ENCODE data around the gene SNX5.

SNX5 gene

DNA sequence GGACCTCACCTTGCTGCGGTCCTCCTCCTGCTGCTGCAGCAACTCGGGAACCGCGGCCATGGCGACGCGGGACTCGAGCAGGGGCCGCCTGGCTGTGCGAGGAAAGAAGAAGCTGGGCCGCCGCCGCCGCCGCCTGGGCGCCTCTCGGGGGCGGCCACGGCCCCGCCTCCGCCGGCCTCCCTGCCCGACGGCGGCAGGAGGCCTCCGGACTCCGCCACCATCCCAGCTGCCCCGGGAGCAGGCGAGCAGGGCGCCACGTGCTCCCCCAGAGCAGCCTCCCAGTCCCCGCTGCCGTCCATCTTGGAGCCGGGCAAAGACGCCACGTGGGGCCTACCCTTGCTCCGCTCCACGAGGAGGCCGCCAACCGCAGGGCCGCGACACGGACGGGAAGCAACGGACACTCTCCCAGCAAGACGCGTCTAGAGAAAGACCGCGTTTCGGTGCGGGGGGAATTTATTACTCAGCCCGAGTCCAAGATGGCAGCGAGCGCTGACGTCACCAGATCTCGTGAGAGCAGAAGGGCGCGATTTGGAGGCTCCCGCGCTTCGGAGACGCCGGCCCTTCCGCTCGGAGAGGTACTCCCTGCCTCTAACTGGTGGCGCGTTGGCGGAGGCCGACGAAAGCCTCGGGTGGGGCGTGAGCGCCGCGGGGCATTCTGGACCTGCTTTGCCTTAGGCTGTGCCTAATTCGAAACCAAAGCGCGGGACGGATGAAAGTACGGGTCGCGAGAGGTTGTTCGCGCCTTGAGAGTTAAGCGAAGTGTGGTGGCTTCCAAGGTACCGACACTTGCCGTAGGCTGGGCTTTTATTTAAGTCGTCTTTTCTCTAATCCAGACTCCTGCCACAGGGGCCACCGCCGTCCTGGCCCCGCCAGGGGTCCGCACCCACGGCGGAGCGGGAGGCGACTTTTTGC lies at the start of gene SNX5, which contains the start of gene MGME1:
Gene SNX5 (minus strand): TSS at position 429 of the 912 bp plus-strand sequence. CDS start 369 bp downstream, at position 60.
Gene MGME1 (plus strand): TSS at position 653 of the 912 bp plus-strand sequence. CDS start 842 bp downstream, outside the sequence.
- DNase-seq (ENCODE audit: low read depth, low spot score) = peak; percentile 98

DNA sequence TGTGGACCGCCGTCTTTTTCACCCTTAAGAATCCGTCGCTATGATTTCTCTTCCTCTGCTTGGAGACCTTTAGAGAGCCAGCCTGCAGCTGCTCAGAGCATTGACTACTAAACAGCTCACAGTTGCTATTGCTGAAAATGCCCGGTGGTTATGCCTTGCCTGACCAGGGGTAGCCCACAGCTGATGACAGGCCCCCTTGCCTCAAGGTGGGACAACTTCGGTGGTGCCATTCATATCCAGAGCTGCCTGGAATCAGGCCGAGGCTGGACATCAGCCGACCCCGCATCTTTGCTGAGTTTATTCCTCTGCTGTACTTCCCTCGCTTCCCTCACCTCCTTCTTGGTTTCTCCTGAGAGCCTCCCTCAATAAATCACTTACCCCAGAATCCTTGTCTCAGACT lies 49.5 kb upstream of the SNX5 start:
- no peak for DNase-seq (ENCODE audit: low read depth, low spot score)

DNA sequence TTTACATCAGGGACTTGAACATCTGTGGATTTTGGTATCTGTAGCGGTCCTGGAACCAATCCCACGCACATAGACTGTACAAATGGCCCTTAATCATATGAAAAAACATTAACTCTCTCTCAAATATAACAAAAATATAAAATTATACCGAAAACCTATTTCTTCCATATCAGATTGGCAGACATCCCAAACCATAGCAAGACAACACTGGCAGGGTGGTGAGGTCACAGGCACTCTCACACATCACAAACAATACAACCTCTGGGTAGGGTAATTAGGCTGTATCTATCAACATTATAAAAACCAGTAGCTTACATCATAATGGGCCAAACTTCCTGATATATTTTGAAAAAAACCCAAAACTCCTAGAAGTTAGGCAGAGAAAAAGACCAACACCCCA lies 48.2 kb upstream of the SNX5 start:
- DNase-seq (ENCODE audit: low read depth, low spot score) = no peak

DNA sequence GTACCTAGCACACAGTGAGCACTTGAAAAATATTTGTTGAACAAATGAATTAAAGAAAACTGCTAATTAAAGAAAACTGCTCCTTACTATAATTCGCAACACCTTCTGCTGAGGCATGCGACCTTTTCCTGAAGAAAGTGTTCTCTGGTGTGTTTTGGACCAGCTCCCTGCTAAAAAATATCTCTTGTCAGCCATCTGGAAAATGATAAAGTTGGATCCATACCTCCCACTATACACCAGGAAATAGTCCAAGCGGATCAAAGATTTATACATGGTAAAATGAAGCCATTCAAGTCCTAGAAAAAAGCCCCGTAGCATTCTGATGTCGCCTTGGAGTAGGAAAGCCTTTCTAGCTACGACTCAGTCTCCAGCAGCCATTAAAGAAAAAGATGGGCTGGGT lies 45.8 kb upstream of the SNX5 start:
- no peak for DNase-seq (ENCODE audit: low read depth, low spot score)

DNA sequence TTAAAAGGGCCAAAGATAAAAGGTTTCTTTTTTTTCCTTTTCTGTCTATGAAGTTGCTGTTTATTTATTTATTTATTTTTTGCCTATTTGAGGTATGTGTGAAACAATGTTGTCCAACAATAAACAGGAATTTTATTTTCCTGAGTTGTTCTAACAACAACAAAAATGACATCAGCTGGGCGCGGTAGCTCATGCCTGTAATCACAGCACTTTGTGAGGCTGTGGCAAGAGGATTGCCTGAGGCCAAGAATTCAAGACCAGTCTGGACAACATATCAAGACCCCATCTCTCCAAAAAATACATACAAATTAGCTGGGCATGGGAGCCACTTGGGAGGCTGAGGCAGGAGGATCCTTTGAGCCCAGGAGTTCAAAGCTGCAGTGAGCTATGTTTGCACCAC lies 44.3 kb upstream of the SNX5 start:
- no peak for DNase-seq (ENCODE audit: low read depth, low spot score)

DNA sequence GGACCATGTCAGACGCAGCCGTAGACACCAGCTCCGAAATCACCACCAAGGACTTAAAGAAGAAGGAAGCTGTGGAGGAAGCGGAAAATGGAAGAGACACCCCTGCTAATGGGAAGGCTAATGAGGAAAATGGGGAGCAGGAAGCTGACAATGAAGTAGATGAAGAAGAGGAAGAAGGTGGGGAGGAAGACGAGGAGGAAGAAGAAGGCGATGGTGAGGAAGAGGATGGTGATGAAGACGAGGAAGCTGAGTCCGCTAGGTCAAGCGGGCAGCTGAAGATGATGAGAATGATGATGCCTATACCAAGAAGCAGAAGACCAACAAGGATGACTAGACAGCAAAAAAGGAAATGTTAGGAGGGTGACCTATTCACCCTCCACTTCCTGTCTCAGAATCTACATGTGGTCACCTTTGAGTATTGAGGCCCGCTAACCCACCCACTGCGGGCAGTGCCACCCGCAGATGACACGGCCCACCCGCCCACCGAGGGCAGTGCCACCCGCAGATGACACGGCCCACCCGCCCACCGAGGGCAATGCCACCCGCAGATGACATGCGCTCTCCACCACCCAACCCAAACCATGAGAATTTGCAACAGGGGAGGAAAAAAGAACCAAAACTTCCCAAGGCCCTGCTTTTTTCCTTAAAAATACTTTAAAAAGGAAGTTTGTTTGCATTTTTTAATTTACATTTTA lies 43.5 kb upstream of the SNX5 start:
- no peak for DNase-seq (ENCODE audit: low read depth, low spot score)

DNA sequence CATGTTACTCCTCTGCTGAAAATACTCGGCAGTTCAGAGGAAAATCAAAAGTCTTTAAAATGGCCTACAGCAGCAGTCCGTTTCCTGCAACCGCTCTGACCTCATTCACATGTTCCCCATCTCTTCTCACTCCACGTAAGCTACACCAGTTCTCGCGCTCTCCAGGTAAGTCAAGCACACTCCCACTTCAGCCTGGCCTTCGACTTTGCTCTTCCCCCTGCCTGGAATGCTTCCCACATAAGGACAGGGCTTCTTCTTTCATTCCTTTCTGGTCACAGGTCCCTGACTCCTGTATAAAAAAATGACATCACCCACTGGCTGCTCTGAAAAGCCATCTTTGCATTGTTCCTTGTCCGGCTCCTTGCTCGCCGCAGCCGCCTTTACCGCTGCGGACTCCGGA lies 42.9 kb upstream of the SNX5 start:
- no peak for DNase-seq (ENCODE audit: low read depth, low spot score)

DNA sequence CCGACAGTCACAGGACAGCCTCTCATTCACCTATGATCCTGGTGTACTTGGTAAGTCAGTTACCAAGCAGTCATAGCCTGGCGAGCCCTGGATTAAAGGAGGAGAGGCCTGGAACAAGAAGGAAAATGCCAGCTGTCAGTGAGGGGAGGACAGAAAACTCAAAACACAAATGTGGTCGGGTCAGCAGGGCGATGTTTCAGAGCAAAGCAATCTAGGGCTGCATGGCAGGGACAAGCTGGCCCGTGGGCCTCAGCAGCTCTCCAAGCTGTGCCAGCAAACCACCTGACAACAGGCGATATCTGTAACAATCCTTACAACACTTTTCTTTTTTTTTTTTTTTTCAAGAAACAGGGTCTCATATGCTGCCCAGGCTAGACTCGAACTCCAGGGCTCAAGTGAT lies 40.5 kb upstream of the SNX5 start:
- DNase-seq (ENCODE audit: low read depth, low spot score) = no peak

DNA sequence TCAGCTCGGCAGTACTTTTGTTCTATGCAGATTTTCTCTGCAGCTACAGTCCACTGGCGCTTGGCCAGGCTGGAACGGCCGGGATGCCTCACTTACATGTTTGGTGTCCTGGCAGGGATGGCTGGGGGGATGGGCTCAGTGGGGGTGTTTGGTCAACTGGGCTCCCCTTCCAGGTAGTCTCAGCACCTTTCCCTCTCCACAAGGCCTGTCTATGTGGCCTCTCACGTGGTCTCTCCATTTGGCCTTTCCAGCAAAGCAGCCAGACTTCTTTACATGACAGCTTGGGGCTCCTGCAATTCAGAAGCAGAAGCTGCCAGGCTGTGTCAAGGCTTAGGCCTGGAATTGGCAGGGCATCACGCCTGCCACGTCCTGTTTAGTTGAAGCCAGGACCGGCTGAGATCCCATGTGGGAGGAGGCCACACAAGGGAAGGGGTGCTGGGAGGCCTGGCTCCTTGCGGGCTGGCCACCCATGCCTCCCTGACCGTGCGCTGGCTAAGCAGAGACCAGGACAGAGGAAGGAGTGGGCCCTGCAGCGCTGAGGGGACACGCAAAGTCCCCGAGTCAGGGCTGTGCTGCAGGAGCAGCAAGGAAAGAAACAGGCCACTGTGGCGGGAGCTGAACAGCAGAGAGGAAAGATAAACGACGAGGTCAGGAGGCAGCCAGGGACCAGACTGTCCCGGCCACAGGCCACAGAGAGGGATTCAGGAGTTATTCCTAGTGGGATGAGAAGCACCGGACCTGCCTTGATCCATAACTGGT lies 39.1 kb upstream of the SNX5 start:
- no peak for DNase-seq (ENCODE audit: low read depth, low spot score)

DNA sequence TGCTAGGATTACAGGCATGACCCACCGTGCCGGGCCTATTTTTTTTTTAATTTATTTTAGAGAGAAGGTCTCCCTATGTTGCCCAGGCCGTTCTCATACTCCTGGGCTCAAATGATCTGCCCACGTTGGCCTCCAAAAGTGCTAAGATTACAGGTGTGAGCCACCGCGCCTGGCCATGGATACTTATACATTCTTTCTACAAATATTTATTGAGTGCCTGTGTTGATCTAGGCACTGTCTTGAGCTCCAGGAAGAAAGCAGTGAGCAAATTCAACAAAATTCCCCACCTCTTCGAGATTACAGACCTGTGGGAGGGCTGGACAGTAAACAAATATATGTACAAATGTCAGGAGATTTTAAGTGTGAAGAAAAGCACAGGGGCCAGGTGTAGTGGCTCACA lies 38.1 kb upstream of the SNX5 start:
- DNase-seq (ENCODE audit: low read depth, low spot score) = no peak

DNA sequence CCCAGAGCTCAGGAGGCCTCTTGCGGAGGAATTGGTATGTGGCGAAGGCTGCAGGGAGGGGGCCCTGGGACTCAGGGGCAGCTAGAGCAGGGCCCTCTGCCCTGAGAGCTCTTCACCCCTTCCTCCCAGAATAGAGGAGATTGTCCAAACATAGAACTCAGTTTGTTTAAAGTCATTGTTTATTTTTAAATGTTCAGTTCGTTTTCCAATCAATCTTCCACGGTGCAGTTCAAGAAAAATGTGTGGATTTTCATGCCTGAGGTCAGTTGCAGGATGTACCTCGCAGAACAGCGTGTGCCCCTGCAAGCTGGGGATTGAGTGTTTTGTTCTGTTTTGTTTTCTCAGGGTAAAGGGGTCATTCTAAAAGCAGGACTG lies 37.4 kb upstream of the SNX5 start:
- peak; percentile 31 for DNase-seq (ENCODE audit: low read depth, low spot score)

DNA sequence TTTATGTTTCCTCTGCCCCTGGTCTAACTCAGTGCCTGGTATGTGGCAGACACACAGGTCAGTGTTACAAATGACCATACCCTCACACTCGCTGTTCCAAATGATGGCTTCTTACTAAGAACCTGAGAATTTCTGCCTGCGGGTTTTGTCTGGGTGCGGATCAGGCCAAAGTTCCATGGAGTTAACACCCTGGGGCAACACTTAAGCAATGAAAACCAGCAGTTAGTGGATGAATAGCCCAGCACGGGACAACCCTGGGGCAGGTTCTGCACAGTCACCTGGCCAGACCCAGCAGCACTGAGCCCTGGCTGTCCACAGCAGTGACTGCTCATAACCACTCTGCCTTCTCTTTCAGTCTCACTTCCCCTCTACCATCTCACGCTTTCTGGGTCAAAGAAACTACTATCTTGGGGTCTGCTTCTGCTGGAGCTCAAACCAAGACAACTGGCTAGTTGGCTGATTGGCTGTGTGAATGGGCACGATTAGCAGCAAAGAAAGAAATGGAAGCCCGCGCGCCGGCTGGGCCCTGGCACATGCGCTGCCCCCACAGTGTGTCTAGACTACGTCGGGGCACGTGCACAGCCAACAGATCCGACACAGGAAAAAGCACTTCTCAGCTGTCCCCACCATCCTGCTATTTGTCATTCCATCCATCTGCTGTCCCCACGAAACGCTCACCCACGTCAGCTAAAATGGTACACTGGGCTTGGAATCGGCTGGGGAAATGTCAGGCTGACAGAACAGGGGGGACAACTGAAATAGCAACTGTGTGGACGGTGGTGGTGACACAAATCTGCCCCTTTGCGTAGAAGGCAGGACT lies 36.8 kb upstream of the SNX5 start:
- DNase-seq (ENCODE audit: low read depth, low spot score) = no peak

DNA sequence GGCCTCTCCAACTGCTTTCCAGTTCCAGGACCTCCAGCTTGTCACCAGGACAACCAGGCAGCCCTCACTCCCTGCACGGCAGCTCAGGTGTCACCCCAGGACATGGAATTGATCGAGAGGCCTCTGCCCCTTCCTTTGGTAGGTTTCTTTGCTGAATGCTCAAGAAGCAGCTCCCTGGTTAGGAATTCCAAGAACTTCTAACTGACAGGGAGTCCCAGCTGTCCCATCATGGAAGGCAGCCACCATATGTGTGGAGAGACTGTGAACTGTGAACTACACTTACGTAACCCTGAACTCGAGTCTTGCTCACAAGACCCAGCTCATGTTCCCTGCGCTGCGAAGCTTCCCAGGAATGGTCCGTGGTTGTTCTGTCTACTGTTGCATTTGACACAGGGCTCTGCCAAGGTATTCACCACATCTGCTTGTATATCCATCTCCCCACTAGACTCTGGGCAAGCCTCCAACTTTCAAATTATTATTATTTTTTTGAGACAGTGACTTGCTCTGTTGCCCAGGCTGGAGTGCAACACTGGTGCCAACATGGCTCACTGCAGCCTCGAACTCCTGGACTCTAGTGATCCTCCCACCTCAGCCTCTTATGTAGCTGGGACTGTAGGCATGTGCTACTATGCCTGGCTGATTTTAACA lies 35.9 kb upstream of the SNX5 start:
- no peak for DNase-seq (ENCODE audit: low read depth, low spot score)

DNA sequence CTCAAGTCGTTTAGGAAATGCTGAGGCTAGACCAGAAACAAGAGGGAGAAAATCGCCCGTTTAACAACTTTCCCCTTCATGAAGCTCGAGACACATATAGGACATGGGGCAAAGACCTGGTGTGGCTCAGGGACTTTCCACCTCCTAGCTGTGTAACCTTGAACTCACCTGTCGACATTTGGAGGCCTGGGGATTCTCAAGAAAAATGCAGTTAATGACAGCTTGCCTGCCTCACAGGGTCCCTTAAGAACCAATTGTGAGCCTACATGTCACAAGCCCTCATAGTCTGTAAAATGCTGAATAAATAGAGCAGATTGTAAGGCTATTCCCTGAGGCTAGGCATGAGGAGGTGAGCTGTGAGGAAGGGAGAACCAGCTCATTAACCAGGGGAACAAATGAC lies 35.3 kb upstream of the SNX5 start:
- DNase-seq (ENCODE audit: low read depth, low spot score) = no peak

DNA sequence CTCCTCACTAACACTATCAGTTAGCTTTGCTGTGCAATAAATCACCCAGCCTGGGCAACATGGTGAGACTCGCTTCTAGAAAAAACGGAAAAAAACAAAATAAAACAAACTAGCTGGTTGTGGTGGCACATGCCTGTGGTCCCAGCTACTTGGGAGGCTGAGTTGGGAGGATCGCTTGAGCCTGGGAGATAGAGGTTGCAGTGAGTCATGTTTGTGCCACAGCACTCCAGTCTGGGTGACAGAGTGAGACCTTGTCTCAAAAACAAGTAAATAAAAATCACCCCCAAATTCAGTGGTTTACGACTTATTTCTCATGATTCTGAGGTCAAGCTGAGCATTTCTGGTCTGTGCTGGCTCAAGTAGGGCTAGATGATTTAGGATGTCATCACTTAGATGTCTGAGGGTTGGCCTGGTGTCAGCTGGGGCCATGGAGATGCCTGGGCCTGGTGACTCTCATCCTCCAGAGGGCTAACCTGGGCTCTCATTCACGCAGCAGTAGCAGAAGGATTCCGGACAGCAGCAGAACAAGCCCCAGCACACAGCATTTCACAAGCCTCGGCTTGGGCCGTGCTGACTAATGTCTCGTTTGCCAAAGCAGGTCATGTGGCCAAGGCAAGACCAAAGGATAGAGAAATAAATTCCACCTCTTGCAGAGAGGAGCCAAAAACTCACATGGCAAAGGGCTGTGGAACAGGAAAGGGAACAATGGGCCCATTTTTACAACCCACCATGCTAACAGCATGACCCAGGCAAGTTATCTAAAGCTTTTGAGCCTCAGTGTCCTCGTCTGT lies 32.7 kb upstream of the SNX5 start:
- no peak for DNase-seq (ENCODE audit: low read depth, low spot score)

DNA sequence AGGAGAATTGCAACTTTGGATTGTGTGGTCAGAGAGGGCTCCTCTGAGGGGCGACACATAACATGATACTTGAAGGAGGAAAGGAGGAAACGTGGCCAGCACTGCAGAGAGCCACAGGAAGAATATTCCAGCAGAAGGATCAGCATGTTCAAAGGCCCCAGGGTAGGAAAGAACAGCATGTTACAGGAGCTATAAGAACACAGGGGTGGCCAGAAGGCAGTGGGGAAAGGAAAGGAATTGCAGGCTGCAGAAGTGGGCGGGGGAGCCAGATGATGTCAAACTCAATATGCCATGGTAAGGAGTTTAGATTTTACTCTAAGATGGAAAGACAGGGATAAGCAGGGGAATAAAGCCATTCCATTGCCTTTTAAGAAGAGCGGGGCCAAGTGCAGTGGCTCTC lies 31.0 kb upstream of the SNX5 start:
- no peak for DNase-seq (ENCODE audit: low read depth, low spot score)

DNA sequence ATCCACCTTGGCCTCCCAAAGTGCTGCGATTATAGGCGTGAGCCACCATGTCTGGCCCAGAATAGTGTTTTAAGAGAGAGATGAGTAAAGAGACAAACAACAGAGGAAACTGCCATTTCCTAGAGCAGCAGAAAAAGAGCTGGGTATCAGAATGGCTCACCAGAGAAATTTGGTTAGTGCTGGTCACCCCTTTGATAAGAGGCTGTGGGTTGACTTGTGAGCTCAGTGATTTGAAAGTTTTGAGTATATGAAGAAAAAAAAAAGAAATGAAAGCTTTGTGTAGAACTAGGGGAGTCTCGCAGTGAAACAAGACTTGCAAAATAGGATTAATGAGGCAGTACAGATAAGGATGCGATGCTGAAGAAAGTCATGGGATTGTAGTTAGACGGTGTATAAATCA lies 29.9 kb upstream of the SNX5 start:
- DNase-seq (ENCODE audit: low read depth, low spot score) = no peak

DNA sequence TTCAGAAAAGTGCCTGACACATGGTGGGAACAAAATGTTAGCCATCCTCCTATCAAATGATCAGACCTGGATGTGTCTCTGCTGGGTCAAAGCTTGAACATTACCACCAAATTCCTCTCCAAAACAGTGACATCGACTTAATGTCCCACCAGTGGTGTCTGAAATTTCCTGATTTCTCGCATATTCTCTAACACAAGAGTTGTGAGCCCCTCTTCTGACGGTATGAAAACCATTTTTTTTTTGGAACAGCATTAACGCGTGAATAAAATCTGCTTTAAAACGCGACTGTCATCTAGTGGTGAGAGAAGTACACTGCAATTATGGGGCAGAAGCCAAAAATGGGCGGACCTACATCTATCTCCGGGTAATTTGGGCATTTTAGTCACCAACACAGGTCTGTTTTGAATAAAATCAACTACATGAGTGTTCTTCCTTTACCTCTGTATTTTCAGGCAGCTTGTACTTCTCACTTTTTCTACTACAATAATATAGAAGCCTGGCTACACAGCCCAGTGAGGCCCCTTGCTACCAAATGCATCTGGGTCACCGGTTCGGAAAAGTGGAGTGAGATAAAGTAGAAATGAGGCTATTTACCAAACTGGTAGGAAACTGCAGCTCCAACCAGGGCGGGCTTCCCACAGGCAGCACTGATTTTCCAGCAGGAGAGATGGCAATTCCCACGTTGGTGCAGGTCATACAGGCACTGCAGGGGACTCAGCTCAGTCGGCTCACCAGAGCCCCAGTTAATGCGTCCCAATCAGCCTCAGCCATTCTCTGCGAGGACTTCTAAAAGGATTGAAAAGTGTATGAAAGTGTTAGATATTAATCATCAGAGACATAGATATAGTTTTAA lies 27.6 kb upstream of the SNX5 start:
- DNase-seq (ENCODE audit: low read depth, low spot score) = peak; percentile 13

DNA sequence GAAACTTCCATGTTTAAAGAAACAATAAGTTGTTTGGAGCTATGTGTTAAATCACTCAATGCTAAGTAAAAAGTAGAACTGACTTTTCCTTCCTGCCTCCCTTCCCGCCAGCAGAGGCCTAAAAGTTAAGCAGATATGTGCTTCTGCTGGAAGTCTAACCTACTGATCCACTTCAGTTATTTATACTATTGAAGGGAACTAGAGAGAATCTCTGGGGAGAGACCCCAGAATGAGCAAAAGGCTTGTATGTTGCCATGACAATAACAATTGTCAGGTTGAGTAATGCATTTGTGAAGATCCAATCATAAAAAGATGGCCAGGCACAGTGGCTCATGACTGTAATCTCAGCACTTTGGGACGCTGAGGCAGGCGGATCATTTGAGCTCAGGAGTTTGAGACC lies 25.0 kb upstream of the SNX5 start:
- no peak for DNase-seq (ENCODE audit: low read depth, low spot score)
